Heart left ventricle (tissue), 13 donors: ENCODE data around the gene MAGI2.

Experiments used
- CTCF ChIP-seq, 12 donors: fragments of 200-600 bp; sonication (generic) in 4 of 12; IDR thresholded peaks; one replicate each; pipeline versions ENCODE4 v1.5.0 to v1.8.0; 2018 to 2022; ENCODE audit warnings: antibody characterized with exemption in 12 of 12, mild to moderate bottlenecking in 5 of 12
- POLR2A ChIP-seq, 2 donors: fragments of 450-650 bp; IDR thresholded peaks; one replicate each; pipeline ENCODE4 v1.6.1; 2017; ENCODE audit warnings: antibody characterized with exemption in 2 of 2, mild to moderate bottlenecking in 2 of 2, moderate library complexity in 2 of 2
- donor health status: ischemic (EF 13 %, LVEDD 7.1; RV severe dilation, severe dysfunction).
- donor health status: DM: no; HTN: yes; CAD: no.
- donor health status: DM: no; HTN: no; CAD: no.
- donor health status: ischemic (EF 25% LVEDD 6.9; RV normal size, moderate dysfunction).
- donor health status: ischemic (EF 25% LVEDD 5.7; RV mildly dilated, moderate dysfunction).
- donor health status: ischemic (EF 35%, LVEDD 5.7; RV mildly dilated, moderate dysfunction).
- donor health status: nonischemic (EF 11% LVEDD 7.7; RV severe dilation, severe dysfunction).
- donor health status: DM: yes; HTN: yes; CAD: no.
- donor health status: PGD.
- donor health status: ischemic (EF 29% LVEDD 5.4; RV normal size, mild dysfunction).
- donor health status: nonischemic (EF 23%, LVEDD 6.1; RV moderate dilation, normal function).

GRCh38 chr7:78357709-78358108 lies 1095.8 kb downstream of the MAGI2 start:
- TF ChIP-seq CTCF (IDR thresholded peaks at IDR 0.05) (no peak), POLR2A (IDR thresholded peaks at IDR 0.05) (no peak)
